ENCODE data around the gene CDRT4. TPM values are rescaled to one million over a fixed set of nuclear protein-coding genes. Genes with fewer than 3 reads are reported as not detected.

CDRT4 gene
- total RNA-seq, 1 donor, result 6.5 TPM

- no peak overlapping the region for H3K4me3 ChIP-seq (ENCODE audit: low read depth, low read length)
- no peak for DNase-seq (ENCODE audit: low read depth)
- TF ChIP-seq CTCF (IDR thresholded peaks at IDR 0.05; ENCODE audit: insufficient read depth, low read depth, low read length), result no peak
These were observed 36.3 kb upstream of the CDRT4 start for GRCh38 chr17:15503731-15504130.

GRCh38 chr17:15502369-15503112 lies 35.1 kb upstream of the CDRT4 start:
- DNase-seq (ENCODE audit: low read depth), result peak; percentile 90
- TF ChIP-seq CTCF (IDR thresholded peaks at IDR 0.05; ENCODE audit: insufficient read depth, low read depth, low read length), result peak; percentile 90
- peak overlapping the region; percentile 25 for H3K4me3 ChIP-seq (ENCODE audit: low read depth, low read length)

GRCh38 chr17:15501793-15502192 lies 34.4 kb upstream of the CDRT4 start:
- DNase-seq (ENCODE audit: low read depth), result no peak
- no peak overlapping the region for H3K4me3 ChIP-seq (ENCODE audit: low read depth, low read length)
- no peak for TF ChIP-seq CTCF (IDR thresholded peaks at IDR 0.05; ENCODE audit: insufficient read depth, low read depth, low read length)

GRCh38 chr17:15501282-15501681 lies 33.9 kb upstream of the CDRT4 start:
- no peak overlapping the region for H3K4me3 ChIP-seq (ENCODE audit: low read depth, low read length)
- DNase-seq (ENCODE audit: low read depth), result no peak
- TF ChIP-seq CTCF (IDR thresholded peaks at IDR 0.05; ENCODE audit: insufficient read depth, low read depth, low read length), result no peak

- no peak overlapping the region for H3K4me3 ChIP-seq (ENCODE audit: low read depth, low read length)
- no peak for TF ChIP-seq CTCF (IDR thresholded peaks at IDR 0.05; ENCODE audit: insufficient read depth, low read depth, low read length)
- DNase-seq (ENCODE audit: low read depth), result no peak
These were observed 30.7 kb upstream of the CDRT4 start for GRCh38 chr17:15498107-15498506.

- TF ChIP-seq CTCF (IDR thresholded peaks at IDR 0.05; ENCODE audit: insufficient read depth, low read depth, low read length), result no peak
- DNase-seq (ENCODE audit: low read depth), result no peak
- no peak overlapping the region for H3K4me3 ChIP-seq (ENCODE audit: low read depth, low read length)
These were observed 29.6 kb upstream of the CDRT4 start for GRCh38 chr17:15496735-15497670.

Data from fibroblast of villous mesenchyme (primary cell).